ENCODE results near the gene TBX3.
"Not testable (repeated sequence)": the region's sequence is repeated elsewhere in the genome, so short reads cannot be mapped to it uniquely, and the experiment has no call there.

TBX3 gene

DNA sequence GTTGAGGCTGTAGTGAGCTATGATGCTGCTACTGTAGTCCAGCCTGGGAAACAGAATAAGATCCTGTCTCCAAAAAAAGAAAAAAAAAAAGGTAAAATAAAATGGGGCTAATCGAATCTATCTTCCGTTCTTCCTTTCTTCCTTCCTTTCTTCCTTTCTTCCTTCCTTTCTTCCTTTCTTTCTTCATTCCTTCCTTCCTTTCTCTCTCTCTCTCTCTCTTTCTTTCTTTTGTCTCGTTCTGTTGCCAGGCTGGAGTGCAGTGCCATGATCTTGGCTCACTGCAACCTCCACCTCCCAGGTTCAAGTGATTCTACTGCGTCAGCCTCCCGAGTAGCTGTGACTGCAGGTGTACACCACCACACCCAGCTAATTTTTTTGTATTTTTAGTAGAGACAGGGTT lies 24.6 kb upstream of the TBX3 start:
- H3K9me3 ChIP-seq (ENCODE audit: control insufficient read depth, insufficient read depth, low read depth, low read length); H3K9ac ChIP-seq (ENCODE audit: low read length); H3K27ac ChIP-seq (ENCODE audit: low read depth, low read length); H3K4me3 ChIP-seq (ENCODE audit: low read depth, low read length); H3K36me3 ChIP-seq (ENCODE audit: control insufficient read depth, insufficient read depth, low read length): not testable (repeated sequence)
- peaks cover 57% of the 10 kb centered on the region for H3K27me3 ChIP-seq (ENCODE audit: control insufficient read depth, insufficient read depth, low read length)
- H3K4me1 ChIP-seq (ENCODE audit: control insufficient read depth, insufficient read depth, low read length): peaks cover 31% of the 10 kb centered on the region

DNA sequence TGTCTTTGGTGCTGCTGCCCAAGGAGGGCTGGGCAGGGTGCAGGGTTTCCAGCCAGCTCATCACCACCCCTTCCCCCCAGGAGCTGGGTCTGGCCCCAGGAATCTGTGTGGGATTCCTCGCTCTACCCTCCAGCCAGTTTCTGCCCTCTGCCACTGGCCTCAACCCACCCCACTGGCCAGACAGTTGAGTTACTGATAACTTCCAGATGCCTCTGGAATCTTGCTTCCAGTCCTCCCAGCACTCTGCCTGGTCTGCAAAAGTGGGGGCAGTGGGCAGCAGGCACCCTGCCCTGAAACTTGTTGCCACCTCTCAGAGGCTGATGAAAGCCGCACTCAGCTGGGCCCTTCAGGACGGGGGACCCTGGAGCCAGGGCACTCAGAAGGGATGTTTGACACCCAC lies 20.1 kb upstream of the TBX3 start:
- peaks cover 32% of the 10 kb centered on the region for H3K4me1 ChIP-seq (ENCODE audit: control insufficient read depth, insufficient read depth, low read length)
- no peaks in the 10 kb centered on the region for H3K36me3 ChIP-seq (ENCODE audit: control insufficient read depth, insufficient read depth, low read length)
- no peak overlapping the region; the same call in 1 of the 2 replicates for H3K4me3 ChIP-seq (ENCODE audit: low read depth, low read length)
- no peak overlapping the region for H3K9ac ChIP-seq (ENCODE audit: low read length)
- H3K27me3 ChIP-seq (ENCODE audit: control insufficient read depth, insufficient read depth, low read length): peaks cover 73% of the 10 kb centered on the region
- no peak overlapping the region for H3K27ac ChIP-seq (ENCODE audit: low read depth, low read length)
- H3K9me3 ChIP-seq (ENCODE audit: control insufficient read depth, insufficient read depth, low read depth, low read length): no peaks in the 10 kb centered on the region

DNA sequence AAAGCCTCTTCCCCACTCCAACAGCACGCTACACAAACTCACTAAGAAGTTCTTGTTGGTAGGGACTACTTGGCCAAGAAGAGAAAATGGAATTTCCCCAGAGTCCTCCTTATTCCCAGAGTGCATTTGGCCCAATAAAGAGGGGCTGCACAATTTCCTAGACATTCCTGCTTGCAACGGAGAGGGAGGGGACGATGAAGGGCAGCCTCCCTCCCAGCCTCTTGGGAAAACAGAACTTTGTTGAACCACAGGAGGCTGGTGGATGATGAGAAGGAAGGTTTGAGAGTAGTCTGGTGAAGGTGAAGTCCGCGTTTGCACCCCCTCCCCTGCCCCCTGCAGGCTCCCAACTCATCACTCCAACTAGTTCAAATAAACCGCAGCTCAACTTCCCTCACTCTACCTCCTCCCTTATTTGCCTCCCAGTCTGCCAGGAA lies 19.1 kb upstream of the TBX3 start:
- H3K27me3 ChIP-seq (ENCODE audit: control insufficient read depth, insufficient read depth, low read length): peaks cover 82% of the 10 kb centered on the region
- H3K4me3 ChIP-seq (ENCODE audit: low read depth, low read length): peak overlapping the region; percentile 45

DNA sequence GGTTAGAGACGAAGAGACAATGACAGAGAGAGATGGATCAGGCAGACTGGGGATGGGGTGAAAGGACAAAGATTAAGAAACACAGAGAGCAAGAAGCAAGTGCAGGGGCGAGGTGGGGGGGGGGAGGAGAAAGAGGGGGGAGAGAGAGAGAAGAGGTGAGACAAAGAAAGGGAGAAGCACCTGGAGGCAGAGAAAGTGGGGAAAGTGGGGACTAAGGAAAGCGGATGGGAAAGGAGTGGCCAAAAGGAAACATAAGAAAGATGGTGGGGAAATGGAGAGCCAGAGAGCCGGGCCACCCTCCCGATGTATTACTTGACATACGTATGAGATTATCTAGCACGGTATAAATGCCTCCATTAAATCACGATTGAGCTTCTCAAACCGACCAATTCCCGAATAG lies 18.5 kb upstream of the TBX3 start:
- Histone ChIP-seq H3K4me3 (ENCODE audit: low read depth, low read length) (peak overlapping the region; percentile 45; the same call in 1 of the 2 replicates), H3K9me3 (ENCODE audit: control insufficient read depth, insufficient read depth, low read depth, low read length) (no peaks in the 10 kb centered on the region), H3K27ac (ENCODE audit: low read depth, low read length) (no peak overlapping the region), H3K9ac (ENCODE audit: low read length) (no peak overlapping the region), H3K36me3 (ENCODE audit: control insufficient read depth, insufficient read depth, low read length) (no peaks in the 10 kb centered on the region), H3K27me3 (ENCODE audit: control insufficient read depth, insufficient read depth, low read length) (peaks cover 88% of the 10 kb centered on the region), H3K4me1 (ENCODE audit: control insufficient read depth, insufficient read depth, low read length) (peaks cover 47% of the 10 kb centered on the region)

More for the DNA sequence above, 19.1 kb upstream of the TBX3 start:
- Histone ChIP-seq H3K9me3 (ENCODE audit: control insufficient read depth, insufficient read depth, low read depth, low read length) (no peaks in the 10 kb centered on the region), H3K27ac (ENCODE audit: low read depth, low read length) (no peak overlapping the region), H3K4me1 (ENCODE audit: control insufficient read depth, insufficient read depth, low read length) (peaks cover 41% of the 10 kb centered on the region), H3K9ac (ENCODE audit: low read length) (no peak overlapping the region), H3K36me3 (ENCODE audit: control insufficient read depth, insufficient read depth, low read length) (no peaks in the 10 kb centered on the region)

DNA sequence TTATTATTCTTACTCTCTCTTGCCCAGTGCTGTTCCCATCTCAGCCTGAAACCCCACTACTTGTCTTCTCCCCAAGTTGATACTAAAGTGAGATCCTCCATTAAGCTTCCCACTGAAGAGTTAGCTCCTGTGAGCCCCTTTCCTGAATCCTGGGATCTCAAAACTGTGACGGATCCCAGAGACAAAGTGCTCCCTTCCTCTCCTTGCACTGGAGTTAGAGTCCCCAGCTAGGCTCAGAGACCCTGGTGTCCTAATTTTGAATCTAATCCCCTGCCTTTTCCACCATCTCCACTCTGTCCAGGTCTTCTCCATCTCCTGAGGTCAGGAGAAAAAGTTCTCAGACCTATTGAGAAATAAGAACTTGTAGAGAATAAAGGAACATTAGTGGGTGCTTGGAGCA lies 17.6 kb upstream of the TBX3 start:
- Histone ChIP-seq H3K27me3 (ENCODE audit: control insufficient read depth, insufficient read depth, low read length) (peaks cover 92% of the 10 kb centered on the region), H3K9me3 (ENCODE audit: control insufficient read depth, insufficient read depth, low read depth, low read length) (no peaks in the 10 kb centered on the region), H3K4me3 (ENCODE audit: low read depth, low read length) (no peak overlapping the region), H3K9ac (ENCODE audit: low read length) (no peak overlapping the region), H3K27ac (ENCODE audit: low read depth, low read length) (no peak overlapping the region), H3K4me1 (ENCODE audit: control insufficient read depth, insufficient read depth, low read length) (peaks cover 54% of the 10 kb centered on the region), H3K36me3 (ENCODE audit: control insufficient read depth, insufficient read depth, low read length) (no peaks in the 10 kb centered on the region)

DNA sequence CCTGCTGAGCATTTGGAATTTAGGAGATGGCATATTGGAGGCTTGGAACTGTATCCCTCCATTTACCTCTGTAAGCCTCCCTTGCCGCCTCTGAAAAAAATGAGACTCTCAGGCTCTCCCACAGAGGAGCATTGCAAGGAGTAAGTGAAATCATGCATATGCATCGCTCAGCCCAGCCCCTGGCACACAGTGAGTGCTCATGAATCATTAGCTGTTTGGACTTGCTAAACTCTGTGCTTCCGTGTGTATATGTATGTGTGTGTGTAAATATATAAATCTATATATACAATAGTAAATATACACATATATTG lies 17.1 kb upstream of the TBX3 start:
- Histone ChIP-seq H3K4me1 (ENCODE audit: control insufficient read depth, insufficient read depth, low read length) (peaks cover 58% of the 10 kb centered on the region), H3K9ac (ENCODE audit: low read length) (no peak overlapping the region), H3K9me3 (ENCODE audit: control insufficient read depth, insufficient read depth, low read depth, low read length) (no peaks in the 10 kb centered on the region), H3K4me3 (ENCODE audit: low read depth, low read length) (no peak overlapping the region; the same call in 1 of the 2 replicates), H3K27ac (ENCODE audit: low read depth, low read length) (no peak overlapping the region), H3K36me3 (ENCODE audit: control insufficient read depth, insufficient read depth, low read length) (no peaks in the 10 kb centered on the region), H3K27me3 (ENCODE audit: control insufficient read depth, insufficient read depth, low read length) (peaks cover 92% of the 10 kb centered on the region)

DNA sequence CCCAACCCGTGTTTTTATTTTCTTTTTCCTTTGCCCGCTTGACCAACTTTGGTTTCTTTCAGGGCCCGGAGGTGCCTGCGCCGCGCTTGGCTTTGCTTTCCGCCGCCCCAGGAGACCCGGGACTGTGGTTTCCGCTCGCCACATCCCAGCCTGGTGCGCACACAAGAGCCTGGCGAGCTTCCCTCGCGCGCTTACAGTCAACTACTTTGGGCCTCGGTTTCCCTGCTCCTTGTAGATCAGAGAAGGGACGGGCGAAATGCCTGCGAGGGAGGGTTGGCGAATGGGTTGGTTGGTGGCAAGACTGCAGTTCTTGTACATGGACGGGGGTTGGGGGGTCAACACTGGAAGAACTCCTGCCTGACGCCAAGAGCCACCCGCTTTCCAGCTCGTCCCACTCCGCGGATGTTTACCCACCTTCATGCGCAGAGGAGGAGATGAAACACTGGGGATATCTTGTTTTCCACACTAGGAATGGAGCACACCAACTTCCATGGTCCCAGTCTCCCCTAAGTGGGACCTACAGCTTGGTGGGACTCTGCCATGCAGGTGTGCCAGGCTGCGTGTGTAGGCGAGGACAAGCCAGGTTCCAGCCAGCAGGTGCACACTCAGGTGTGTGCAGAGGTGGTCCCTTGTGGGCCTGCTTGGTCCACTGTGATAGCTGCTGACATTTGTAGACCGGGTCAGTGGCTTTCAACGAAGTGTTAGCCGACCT lies 16.6 kb upstream of the TBX3 start:
- Histone ChIP-seq H3K36me3 (ENCODE audit: control insufficient read depth, insufficient read depth, low read length) (no peaks in the 10 kb centered on the region), H3K4me1 (ENCODE audit: control insufficient read depth, insufficient read depth, low read length) (peaks cover 58% of the 10 kb centered on the region), H3K27ac (ENCODE audit: low read depth, low read length) (no peak overlapping the region), H3K9me3 (ENCODE audit: control insufficient read depth, insufficient read depth, low read depth, low read length) (no peaks in the 10 kb centered on the region), H3K9ac (ENCODE audit: low read length) (no peak overlapping the region), H3K4me3 (ENCODE audit: low read depth, low read length) (peak overlapping the region; percentile 46), H3K27me3 (ENCODE audit: control insufficient read depth, insufficient read depth, low read length) (peaks cover 93% of the 10 kb centered on the region)

DNA sequence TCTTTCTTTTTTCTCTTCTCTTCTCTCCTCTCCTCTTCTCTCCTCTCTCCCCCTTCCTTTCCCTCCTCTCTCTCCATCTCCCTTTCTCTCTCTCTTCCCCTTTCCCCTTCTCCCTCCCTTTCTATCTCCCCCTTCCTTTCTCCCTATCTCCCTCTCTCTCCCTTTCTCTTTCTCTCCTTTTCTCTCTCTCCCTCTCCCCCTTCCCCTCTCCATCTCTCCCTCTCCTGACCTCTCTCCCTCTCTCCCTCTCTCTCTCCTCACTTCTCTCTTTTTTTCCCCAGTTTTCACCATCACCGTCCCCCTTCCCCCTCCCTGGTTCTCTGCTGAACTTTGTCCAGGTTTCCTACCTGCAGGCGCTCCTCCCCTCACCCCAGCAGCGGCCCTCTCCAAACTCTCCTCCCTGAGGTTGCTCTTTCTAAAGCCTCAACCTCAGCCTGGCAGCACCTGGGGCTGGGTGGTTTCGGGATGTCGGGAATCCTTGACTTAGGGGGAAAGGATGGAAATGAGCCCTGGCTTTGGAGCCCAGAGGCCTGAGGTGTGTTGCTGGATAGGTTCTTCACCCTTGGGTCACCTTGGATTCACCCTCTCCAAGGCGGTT lies 14.7 kb upstream of the TBX3 start:
- Histone ChIP-seq H3K9ac (ENCODE audit: low read length) (no peak overlapping the region), H3K4me3 (ENCODE audit: low read depth, low read length) (peak overlapping the region; percentile 54), H3K36me3 (ENCODE audit: control insufficient read depth, insufficient read depth, low read length) (no peaks in the 10 kb centered on the region), H3K4me1 (ENCODE audit: control insufficient read depth, insufficient read depth, low read length) (peaks cover 64% of the 10 kb centered on the region), H3K27ac (ENCODE audit: low read depth, low read length) (no peak overlapping the region), H3K9me3 (ENCODE audit: control insufficient read depth, insufficient read depth, low read depth, low read length) (no peaks in the 10 kb centered on the region), H3K27me3 (ENCODE audit: control insufficient read depth, insufficient read depth, low read length) (peaks cover 100% of the 10 kb centered on the region)

DNA sequence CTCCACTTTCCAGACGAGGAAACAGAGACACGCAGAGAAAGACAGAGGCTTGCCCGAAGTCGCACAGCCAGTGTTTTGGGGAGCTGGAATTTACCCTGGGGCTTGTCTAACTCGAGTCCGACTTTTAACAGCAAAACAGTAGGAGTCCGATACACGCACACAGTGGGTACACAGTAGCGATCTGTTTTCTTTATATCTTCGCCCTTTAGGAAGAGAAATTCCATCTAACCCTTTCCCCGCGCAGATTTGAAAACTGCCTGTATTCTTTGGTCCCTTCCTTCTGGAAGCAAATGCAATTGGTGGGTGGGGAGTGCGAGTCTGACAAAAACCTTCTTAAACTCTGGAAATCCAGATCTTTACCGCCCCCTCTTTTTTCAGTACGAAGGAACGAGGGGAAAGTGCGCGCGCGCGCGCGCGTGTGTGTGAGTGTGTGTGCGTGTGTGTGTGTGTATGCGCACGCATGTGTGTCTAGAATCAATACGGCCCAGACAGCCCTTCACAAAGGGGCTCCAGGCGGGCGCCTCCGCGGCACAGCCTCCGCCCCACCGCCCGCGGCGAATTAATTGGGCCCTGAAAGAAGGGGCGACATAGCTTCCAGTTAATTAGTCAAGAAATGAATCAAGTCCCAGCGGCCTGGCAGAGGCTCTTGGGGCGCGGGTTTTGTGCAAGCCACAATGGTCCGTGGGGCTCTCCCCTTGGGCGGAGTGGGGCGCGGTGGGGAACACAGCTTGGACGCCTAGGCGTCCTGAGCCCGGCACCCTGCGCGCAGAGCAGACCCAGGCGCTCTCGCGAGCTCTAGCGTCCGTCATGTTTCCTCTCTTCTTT lies 14.0 kb upstream of the TBX3 start:
- peaks cover 100% of the 10 kb centered on the region for H3K27me3 ChIP-seq (ENCODE audit: control insufficient read depth, insufficient read depth, low read length)
- peak overlapping the region; percentile 9 for H3K9ac ChIP-seq (ENCODE audit: low read length)
- H3K4me3 ChIP-seq (ENCODE audit: low read depth, low read length): peak overlapping the region; percentile 54
- no peaks in the 10 kb centered on the region for H3K36me3 ChIP-seq (ENCODE audit: control insufficient read depth, insufficient read depth, low read length)
- H3K27ac ChIP-seq (ENCODE audit: low read depth, low read length): no peak overlapping the region
- no peaks in the 10 kb centered on the region for H3K9me3 ChIP-seq (ENCODE audit: control insufficient read depth, insufficient read depth, low read depth, low read length)
- H3K4me1 ChIP-seq (ENCODE audit: control insufficient read depth, insufficient read depth, low read length): peaks cover 64% of the 10 kb centered on the region

DNA sequence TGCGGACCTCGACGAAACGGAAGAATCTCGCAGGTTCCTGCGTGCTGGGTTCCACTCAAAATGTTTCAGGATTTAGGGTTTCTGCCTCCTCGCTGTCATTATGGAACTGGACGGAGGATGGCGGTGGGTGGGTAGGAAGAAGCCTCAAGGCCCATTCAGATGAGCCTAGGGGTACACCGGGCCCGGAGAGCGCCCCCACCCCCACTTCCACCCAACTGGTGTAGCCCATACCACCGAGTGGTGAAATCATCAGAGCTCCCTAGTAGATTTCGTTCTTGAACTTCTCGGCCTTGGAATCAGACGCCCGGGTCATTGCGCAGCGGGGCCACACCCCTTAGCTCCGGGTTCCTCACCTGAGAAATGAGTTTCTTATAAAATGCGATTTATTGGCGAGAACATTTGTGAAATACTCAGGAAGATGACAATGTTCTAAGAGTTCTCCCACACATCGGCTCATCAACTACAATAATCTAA lies 13.3 kb upstream of the TBX3 start:
- Histone ChIP-seq H3K9me3 (ENCODE audit: control insufficient read depth, insufficient read depth, low read depth, low read length) (no peaks in the 10 kb centered on the region), H3K4me1 (ENCODE audit: control insufficient read depth, insufficient read depth, low read length) (peaks cover 69% of the 10 kb centered on the region), H3K27ac (ENCODE audit: low read depth, low read length) (no peak overlapping the region), H3K27me3 (ENCODE audit: control insufficient read depth, insufficient read depth, low read length) (peaks cover 100% of the 10 kb centered on the region), H3K4me3 (ENCODE audit: low read depth, low read length) (peak overlapping the region; percentile 54; the same call in 1 of the 2 replicates), H3K36me3 (ENCODE audit: control insufficient read depth, insufficient read depth, low read length) (no peaks in the 10 kb centered on the region), H3K9ac (ENCODE audit: low read length) (no peak overlapping the region)
